HEK293 (cell line): ENCODE measurements around the gene NCK2.

Experiments
- CTCF ChIP-seq: fragments of 450-650 bp; formaldehyde crosslinking; IDR thresholded peaks from 2 replicates; pipeline ENCODE4 v1.5.1; 2016; ENCODE audit warnings: missing biosample characterization, missing genetic modification characterization
- SETDB1 ChIP-seq: IDR thresholded peaks from one replicate; pipeline ENCODE4 v1.6.1; 2017; ENCODE audit warnings: mild to moderate bottlenecking, low read length, moderate library complexity, mixed read lengths; ENCODE audit not compliant: insufficient read length
- SP7 ChIP-seq: fragments of 450-650 bp; formaldehyde crosslinking; IDR thresholded peaks from 2 replicates; pipeline ENCODE4 v1.5.1; 2016; ENCODE audit warnings: missing biosample characterization, missing genetic modification characterization
- ZNF610 ChIP-seq: fragments of 450-650 bp; formaldehyde crosslinking; IDR thresholded peaks from 2 replicates; pipeline ENCODE4 v1.5.1; 2016; ENCODE audit warnings: missing biosample characterization, missing genetic modification characterization, borderline replicate concordance
- TF ChIP-seq, protein P1 (sequence below): fragments of 450-650 bp; formaldehyde crosslinking; IDR thresholded peaks from 2 replicates; pipeline ENCODE4 v1.5.1; 2016; ENCODE audit warnings: missing biosample characterization, missing genetic modification characterization

DNA sequence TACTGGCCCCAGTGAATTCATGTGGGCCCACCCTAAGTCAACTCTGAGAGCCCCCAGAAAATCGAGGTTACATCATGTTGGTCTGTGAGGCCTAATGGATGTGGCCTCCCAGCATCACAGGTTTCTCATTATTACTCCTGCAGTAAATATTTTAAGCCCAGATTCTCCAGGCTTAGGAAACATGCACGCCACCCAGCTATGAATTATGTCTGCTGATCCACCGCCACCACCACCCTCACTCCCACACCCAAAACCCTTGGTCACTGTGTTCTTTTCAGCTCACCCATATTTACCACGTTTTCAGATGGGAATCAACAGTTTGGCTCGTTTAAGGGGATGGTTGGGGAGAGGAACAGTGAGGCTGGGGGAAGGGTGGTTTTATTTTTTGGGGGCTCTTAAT is 128.6 kb downstream of the NCK2 start:
- TF ChIP-seq SP7 (tag by site-specific recombination) (no peak), CTCF (no peak), SETDB1 (no peak), ZNF610 (tag by site-specific recombination) (no peak)
- TF ChIP-seq, protein P1, sequence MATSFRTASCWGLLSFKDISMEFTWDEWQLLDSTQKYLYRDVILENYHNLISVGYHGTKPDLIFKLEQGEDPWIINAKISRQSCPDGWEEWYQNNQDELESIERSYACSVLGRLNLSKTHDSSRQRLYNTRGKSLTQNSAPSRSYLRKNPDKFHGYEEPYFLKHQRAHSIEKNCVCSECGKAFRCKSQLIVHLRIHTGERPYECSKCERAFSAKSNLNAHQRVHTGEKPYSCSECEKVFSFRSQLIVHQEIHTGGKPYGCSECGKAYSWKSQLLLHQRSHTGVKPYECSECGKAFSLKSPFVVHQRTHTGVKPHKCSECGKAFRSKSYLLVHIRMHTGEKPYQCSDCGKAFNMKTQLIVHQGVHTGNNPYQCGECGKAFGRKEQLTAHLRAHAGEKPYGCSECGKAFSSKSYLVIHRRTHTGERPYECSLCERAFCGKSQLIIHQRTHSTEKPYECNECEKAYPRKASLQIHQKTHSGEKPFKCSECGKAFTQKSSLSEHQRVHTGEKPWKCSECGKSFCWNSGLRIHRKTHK (tag by site-specific recombination) = no peak
